Endothelial cell (in vitro differentiated cells): ENCODE measurements around the gene SKAP1. TPM values are rescaled to one million over a fixed set of nuclear protein-coding genes. Genes with fewer than 3 reads are reported as not detected.

ENCODE experiments used
- DNase-seq: peaks from one replicate; pipeline ENCODE4 v3.0.0; 2021; ENCODE audit warnings: low spot score
- H3K27ac Mint-ChIP-seq: one replicate; pipeline ENCODE4 v1.8.0; 2021; ENCODE audit warnings: mixed read lengths, inconsistent platforms; ENCODE audit not compliant: unreplicated experiment
- H3K27me3 Mint-ChIP-seq: one replicate; pipeline ENCODE4 v1.8.0; 2021; ENCODE audit warnings: mild to moderate bottlenecking, moderate library complexity, mixed read lengths, inconsistent platforms; ENCODE audit not compliant: unreplicated experiment
- H3K36me3 Mint-ChIP-seq: one replicate; pipeline ENCODE4 v1.8.0; 2021; ENCODE audit warnings: mild to moderate bottlenecking, low read depth, mixed read lengths, inconsistent platforms; ENCODE audit not compliant: unreplicated experiment
- H3K4me1 Mint-ChIP-seq: one replicate; pipeline ENCODE4 v1.8.0; 2021; ENCODE audit warnings: mild to moderate bottlenecking, mixed read lengths, inconsistent platforms; ENCODE audit not compliant: unreplicated experiment
- H3K4me3 Mint-ChIP-seq: one replicate; pipeline ENCODE4 v1.8.0; 2021; ENCODE audit warnings: mild to moderate bottlenecking, mixed read lengths, inconsistent platforms; ENCODE audit not compliant: unreplicated experiment
- H3K9me3 Mint-ChIP-seq: one replicate; pipeline ENCODE4 v1.8.0; 2021; ENCODE audit warnings: mixed read lengths, inconsistent platforms; ENCODE audit not compliant: unreplicated experiment
- total RNA-seq: library from RNA; stranded (reverse); fragmentation: NEBNext Ultra II Directional; extraction: Animal tissue kit (Norgen Biotek cat#: 25700); gene quantifications from one replicate; pipeline ENCODE4 v1.2.1, GENCODE V29; 2021; ENCODE audit not compliant: unreplicated experiment
- TF ChIP-seq, protein P1 (sequence below): fragments of 200-600 bp; sonication (generic); IDR thresholded peaks from one replicate; pipeline ENCODE4 v1.5.0; 2021; ENCODE audit warnings: antibody characterized with exemption; ENCODE audit not compliant: unreplicated experiment

SKAP1 gene
- total RNA-seq, 1 donor from 2014 or later: 2.1 TPM

DNA sequence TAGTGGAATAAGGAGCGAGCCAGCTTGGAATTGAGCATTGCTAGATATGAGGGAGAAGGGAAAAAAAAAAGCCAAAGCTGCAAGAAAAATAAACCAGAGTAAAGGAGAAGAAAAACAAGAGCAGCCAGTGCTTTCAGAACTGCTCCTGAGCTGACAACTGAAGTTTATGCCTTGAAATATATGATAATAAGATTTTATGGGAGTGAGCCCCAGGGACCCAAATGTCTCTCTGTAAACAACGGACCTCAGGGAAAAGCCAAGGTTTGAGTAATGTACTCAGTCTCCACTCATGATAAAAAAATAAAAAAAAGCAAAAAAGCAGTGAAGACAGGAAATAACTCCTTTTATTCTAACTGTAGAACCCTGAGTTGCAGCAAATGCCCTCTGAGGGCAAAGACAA, 189.9 kb downstream of the SKAP1 start:
- peaks cover 65% of the 10 kb centered on the region for H3K4me1 Mint-ChIP-seq
- peaks cover 3% of the 10 kb centered on the region for H3K27me3 Mint-ChIP-seq
- no peak overlapping the region for H3K4me3 Mint-ChIP-seq
- no peak for DNase-seq
- H3K27ac Mint-ChIP-seq: no peak overlapping the region
- TF ChIP-seq, protein P1, sequence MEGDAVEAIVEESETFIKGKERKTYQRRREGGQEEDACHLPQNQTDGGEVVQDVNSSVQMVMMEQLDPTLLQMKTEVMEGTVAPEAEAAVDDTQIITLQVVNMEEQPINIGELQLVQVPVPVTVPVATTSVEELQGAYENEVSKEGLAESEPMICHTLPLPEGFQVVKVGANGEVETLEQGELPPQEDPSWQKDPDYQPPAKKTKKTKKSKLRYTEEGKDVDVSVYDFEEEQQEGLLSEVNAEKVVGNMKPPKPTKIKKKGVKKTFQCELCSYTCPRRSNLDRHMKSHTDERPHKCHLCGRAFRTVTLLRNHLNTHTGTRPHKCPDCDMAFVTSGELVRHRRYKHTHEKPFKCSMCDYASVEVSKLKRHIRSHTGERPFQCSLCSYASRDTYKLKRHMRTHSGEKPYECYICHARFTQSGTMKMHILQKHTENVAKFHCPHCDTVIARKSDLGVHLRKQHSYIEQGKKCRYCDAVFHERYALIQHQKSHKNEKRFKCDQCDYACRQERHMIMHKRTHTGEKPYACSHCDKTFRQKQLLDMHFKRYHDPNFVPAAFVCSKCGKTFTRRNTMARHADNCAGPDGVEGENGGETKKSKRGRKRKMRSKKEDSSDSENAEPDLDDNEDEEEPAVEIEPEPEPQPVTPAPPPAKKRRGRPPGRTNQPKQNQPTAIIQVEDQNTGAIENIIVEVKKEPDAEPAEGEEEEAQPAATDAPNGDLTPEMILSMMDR: no peak
- H3K9me3 Mint-ChIP-seq: no peaks in the 10 kb centered on the region
- H3K36me3 Mint-ChIP-seq: no peaks in the 10 kb centered on the region

DNA sequence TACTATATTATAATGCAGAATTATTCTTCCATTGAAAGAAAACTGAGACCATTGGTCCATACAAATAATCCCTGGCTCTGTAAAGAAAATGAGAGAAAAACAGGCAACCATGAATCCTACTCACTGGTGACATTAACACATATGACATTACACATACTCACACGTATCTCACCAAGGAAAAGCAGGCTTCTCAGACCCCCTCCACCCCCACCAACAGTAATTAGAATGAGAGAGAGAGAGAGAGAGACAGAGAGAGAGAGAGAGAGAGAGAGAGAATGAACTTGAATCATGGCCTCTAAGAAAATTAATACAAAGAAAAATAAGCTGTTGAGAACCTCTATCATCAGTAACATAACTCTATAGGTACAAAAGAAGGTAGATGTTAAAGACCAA, 190.4 kb downstream of the SKAP1 start:
- Mint-ChIP-seq H3K27ac (no peak overlapping the region), H3K4me1 (peaks cover 61% of the 10 kb centered on the region), H3K27me3 (peaks cover 3% of the 10 kb centered on the region), H3K4me3 (no peak overlapping the region), H3K36me3 (no peaks in the 10 kb centered on the region), H3K9me3 (no peaks in the 10 kb centered on the region)
- TF ChIP-seq, protein P1: no peak
- DNase-seq: no peak

DNA sequence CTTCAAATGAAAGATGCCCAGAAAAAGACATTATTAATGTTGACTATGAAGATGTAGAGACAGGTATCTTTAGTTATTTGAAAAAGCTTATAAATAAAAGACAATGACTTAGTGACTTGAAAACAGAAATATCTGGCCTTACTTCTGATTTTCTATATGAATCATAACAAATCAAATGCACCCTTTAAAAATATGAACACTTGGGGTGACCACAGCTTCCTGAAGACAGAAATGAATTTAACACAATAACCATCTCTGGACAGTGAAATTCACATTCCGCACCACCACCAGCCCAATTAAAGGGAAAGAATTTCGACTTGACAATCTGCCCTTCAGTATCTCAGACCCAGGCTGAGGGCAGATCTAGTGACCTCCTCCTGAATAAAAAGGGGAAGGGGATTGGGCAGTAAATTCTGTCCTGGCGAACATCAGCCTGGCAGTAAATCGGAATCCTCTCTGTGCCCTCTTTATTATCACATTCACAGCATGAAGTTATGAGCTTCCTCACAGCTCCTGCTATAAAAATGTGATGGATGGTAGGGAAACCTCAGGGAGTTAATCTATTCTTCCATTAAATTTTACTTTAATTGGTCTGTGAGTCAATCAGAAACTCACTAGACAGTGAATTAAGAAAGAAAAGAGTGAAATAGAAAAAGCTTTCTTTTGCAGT, 190.9 kb downstream of the SKAP1 start:
- TF ChIP-seq, protein P1: no peak
- Mint-ChIP-seq H3K4me3 (no peak overlapping the region), H3K9me3 (no peaks in the 10 kb centered on the region), H3K4me1 (peaks cover 56% of the 10 kb centered on the region), H3K27me3 (peaks cover 3% of the 10 kb centered on the region), H3K27ac (no peak overlapping the region), H3K36me3 (no peaks in the 10 kb centered on the region)
- DNase-seq: no peak

DNA sequence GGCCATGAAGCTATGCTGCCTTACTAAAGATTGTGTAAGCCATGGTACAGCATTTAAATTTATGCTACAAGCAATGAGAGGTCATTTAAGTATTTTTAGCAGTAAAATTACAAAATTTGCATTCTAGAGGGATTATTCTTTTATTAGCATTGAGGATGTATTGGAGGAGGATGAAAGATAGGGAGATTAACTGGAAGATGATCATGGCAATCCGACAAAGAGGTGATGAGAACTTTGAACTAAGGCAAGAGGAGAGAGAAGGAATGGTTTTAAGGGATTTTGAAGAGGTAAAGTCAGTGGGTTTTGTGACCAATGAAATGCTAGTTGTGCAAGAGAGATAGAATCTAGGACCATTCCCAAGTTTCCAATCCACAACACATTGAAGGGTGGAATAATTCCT, 192.6 kb downstream of the SKAP1 start:
- H3K4me3 Mint-ChIP-seq: no peak overlapping the region
- no peak overlapping the region for H3K27ac Mint-ChIP-seq
- DNase-seq: no peak
- TF ChIP-seq, protein P1: no peak
- H3K27me3 Mint-ChIP-seq: peaks cover 3% of the 10 kb centered on the region
- H3K9me3 Mint-ChIP-seq: no peaks in the 10 kb centered on the region
- H3K4me1 Mint-ChIP-seq: peaks cover 42% of the 10 kb centered on the region
- no peaks in the 10 kb centered on the region for H3K36me3 Mint-ChIP-seq

DNA sequence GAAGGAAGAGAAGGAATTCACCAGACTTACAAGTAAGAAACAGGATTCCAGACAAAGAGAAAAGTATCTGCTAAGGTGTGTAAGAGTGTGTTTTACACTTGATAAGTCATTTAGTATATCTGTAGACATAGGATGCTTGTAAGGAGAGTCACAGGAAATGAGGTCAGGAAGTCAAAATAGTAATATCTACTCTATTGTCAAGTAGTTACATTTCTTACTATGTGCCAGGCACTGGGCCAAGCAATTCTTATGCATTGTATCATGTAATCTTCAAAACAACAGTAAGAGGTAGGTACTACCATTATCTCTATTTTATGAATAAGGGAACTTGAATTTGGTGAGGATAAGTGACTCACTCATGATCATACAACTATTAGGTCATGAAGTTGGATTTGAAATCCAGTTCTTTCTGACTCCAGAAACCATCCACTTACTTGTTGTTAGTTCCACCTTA, 193.3 kb downstream of the SKAP1 start:
- no peak for DNase-seq
- Mint-ChIP-seq H3K9me3 (no peaks in the 10 kb centered on the region), H3K27ac (no peak overlapping the region), H3K36me3 (no peaks in the 10 kb centered on the region), H3K27me3 (peaks cover 3% of the 10 kb centered on the region), H3K4me1 (peaks cover 37% of the 10 kb centered on the region), H3K4me3 (no peak overlapping the region)
- TF ChIP-seq, protein P1: no peak
